ENCODE data around the gene CCDC30. TPM values are rescaled to one million over a fixed set of nuclear protein-coding genes. Genes with fewer than 3 reads are reported as not detected.
A peak's percentile ranks its signal among the peaks of the same experiment; 100 is the strongest.

CCDC30 gene
- total RNA-seq, 4 donors from 2014 or later, result 1.8 to 29.4 (median 7.4) TPM

- Histone ChIP-seq H3K27ac (peak overlapping the region in 3 of 4 donors; percentile 37 to 83 (median 82)), H3K9me3 (no peaks in the 10 kb centered on the region), H3K4me3 (no peak overlapping the region), H3K4me1 (peaks cover 0 to 60% (median 16%) of the 10 kb centered on the region in 4 donors), H3K36me3 (peaks cover 0 to 27% (median 0%) of the 10 kb centered on the region in 3 donors), H3K27me3 (no peaks in the 10 kb centered on the region)
- TF ChIP-seq POLR2A (IDR thresholded peaks at IDR 0.05) (peak in 1 of 2 donors; percentile 9), CTCF (IDR thresholded peaks at IDR 0.05) (no peak)
- DNase-seq, result peak in 1 of 3 donors; percentile 53
Observed at GRCh38 chr1:42692461-42692860, 229.4 kb downstream of the CCDC30 start.

GRCh38 chr1:42692911-42693310 is 229.8 kb downstream of the CCDC30 start:
- peaks cover 0 to 55% (median 15%) of the 10 kb centered on the region in 4 donors for H3K4me1 ChIP-seq
- no peaks in the 10 kb centered on the region for H3K27me3 ChIP-seq
- H3K9me3 ChIP-seq, result no peaks in the 10 kb centered on the region
- no peak for TF ChIP-seq POLR2A (IDR thresholded peaks at IDR 0.05)
- no peak for TF ChIP-seq CTCF (IDR thresholded peaks at IDR 0.05)
- DNase-seq, result no peak
- peaks cover 0 to 32% (median 2%) of the 10 kb centered on the region in 3 donors for H3K36me3 ChIP-seq
- H3K27ac ChIP-seq, result peak overlapping the region in 3 of 4 donors; percentile 33 to 83 (median 82)
- H3K4me3 ChIP-seq, result peak overlapping the region in 1 of 4 donors; percentile 9

GRCh38 chr1:42698081-42698813 is 235.2 kb downstream of the CCDC30 start:
- TF ChIP-seq POLR2A (IDR thresholded peaks at IDR 0.05), result no peak
- TF ChIP-seq CTCF (IDR thresholded peaks at IDR 0.05), result no peak
- peaks cover 0 to 4% (median 1%) of the 10 kb centered on the region in 4 donors for H3K4me1 ChIP-seq
- no peaks in the 10 kb centered on the region for H3K27me3 ChIP-seq
- peaks cover 0 to 83% (median 4%) of the 10 kb centered on the region in 3 donors for H3K36me3 ChIP-seq
- no peak overlapping the region for H3K4me3 ChIP-seq
- no peaks in the 10 kb centered on the region for H3K9me3 ChIP-seq
- no peak overlapping the region for H3K27ac ChIP-seq
- DNase-seq, result no peak

GRCh38 chr1:42700006-42700405 is 236.9 kb downstream of the CCDC30 start:
- no peaks in the 10 kb centered on the region for H3K4me1 ChIP-seq
- no peak for DNase-seq
- TF ChIP-seq POLR2A (IDR thresholded peaks at IDR 0.05) (no peak), CTCF (IDR thresholded peaks at IDR 0.05) (no peak)
- no peaks in the 10 kb centered on the region for H3K27me3 ChIP-seq
- no peaks in the 10 kb centered on the region for H3K9me3 ChIP-seq
- H3K36me3 ChIP-seq, result peaks cover 0 to 96% (median 4%) of the 10 kb centered on the region in 3 donors
- H3K27ac ChIP-seq, result no peak overlapping the region
- no peak overlapping the region for H3K4me3 ChIP-seq

GRCh38 chr1:42703888-42704464 is 240.9 kb downstream of the CCDC30 start:
- Histone ChIP-seq H3K9me3 (no peaks in the 10 kb centered on the region), H3K4me1 (no peaks in the 10 kb centered on the region), H3K27me3 (no peaks in the 10 kb centered on the region), H3K36me3 (peaks cover 0 to 84% (median 0%) of the 10 kb centered on the region in 3 donors), H3K27ac (peak overlapping the region in 2 of 4 donors; percentile 19 to 29), H3K4me3 (no peak overlapping the region)
- no peak for TF ChIP-seq POLR2A (IDR thresholded peaks at IDR 0.05)
- TF ChIP-seq CTCF (IDR thresholded peaks at IDR 0.05), result no peak
- no peak for DNase-seq

Small RNA genes lying within 50 kb of the gene (small RNA-seq; reads per million reads assigned to genes)
- gene RNU6-536P (0 reads per million in 2 donors), gene TMSB4XP1 (0 reads per million in 2 donors)

Other genes starting within 250 kb of the CCDC30 start
- gene FOXJ3, start 128.1 kb upstream of the CCDC30 start, total RNA-seq, result 10 to 100 TPM; 42.9 to 68.5 (median 52.5) TPM
- gene RIMKLA, start 82.5 kb upstream of the CCDC30 start, total RNA-seq, result 1 to 10 TPM in 2 of 4 donors, under 1 TPM in 2; 0.27 to 1.7 (median 1.0) TPM
- gene ZMYND12, start 7.3 kb upstream of the CCDC30 start, total RNA-seq, result 1 to 10 TPM in 2 of 4 donors, under 1 TPM in 1, not detected in 1; 0.54 to 3.0 (median 1.9) TPM
- 100 to 1,000 TPM in 1 of 4 donors, 10 to 100 TPM in 3; 73.3 to 118 (median 78.0) TPM for gene PPCS, start 6.7 kb upstream of the CCDC30 start, total RNA-seq
- gene PPIH, start 195.1 kb downstream of the CCDC30 start, total RNA-seq, result 10 to 100 TPM; 15.1 to 41.7 (median 26.1) TPM
- gene YBX1, start 219.1 kb downstream of the CCDC30 start, total RNA-seq, result 100 to 1,000 TPM; 236 to 470 (median 287) TPM